GM12878 (cell line): Measurements from ENCODE around the gene SPSB3. TPM values are rescaled to one million over a fixed set of nuclear protein-coding genes. Genes with fewer than 3 reads are reported as not detected.

Experiments used
- ATAC-seq: fragments of 200-7000 bp; cut with Tn5 transposase; 3 replicates; pipeline ENCODE4 v1.9.1; 2020; ENCODE audit warnings: mild to moderate bottlenecking, moderate library complexity
- BruUV-seq: library from RNA; stranded (reverse); fragments of 400-500 nt; replicated peaks from 2 replicates; lab custom pipeline; 2021; lab: Mats Ljungman, UMichigan
- CTCF ChIA-PET: fragments of 300-600 bp; sonication (Branson Sonifier 250); formaldehyde crosslinking; extraction: SDS; loops from one replicate; lab custom pipeline; 2021; ENCODE audit warnings: inconsistent platforms; lab: Yijun Ruan, JAX
- POLR2A ChIA-PET: fragments of 350-600 bp; formaldehyde crosslinking; extraction: SDS; loops from one replicate; lab custom pipeline; 2021; ENCODE audit warnings: inconsistent platforms; lab: Charles Lee
- RAD21 ChIA-PET: fragments of 300-600 bp; sonication (Branson Sonifier 250); formaldehyde crosslinking; loops from one replicate; lab custom pipeline; 2023; ENCODE audit warnings: antibody characterized with exemption; ENCODE audit not compliant: unreplicated experiment; lab: Charles Lee
- SMC1A ChIA-PET: fragments of 300-600 bp; sonication (Branson Sonifier 250); formaldehyde crosslinking; loops from one replicate; lab custom pipeline; 2023; ENCODE audit not compliant: unreplicated experiment, uncharacterized antibody; lab: Charles Lee
- DNase-seq: peaks from one replicate; pipeline ENCODE4 v3.0.0-alpha.2; 2011; ENCODE audit warnings: low read depth, low spot score
- FAIRE-seq: peaks from 3 replicates; lab custom pipeline; 2011; peaks lifted over from hg19 to GRCh38; lab: Jason Lieb, UNC
- H2AFZ ChIP-seq: 2 replicates; pipeline ENCODE4 v1.6.0; 2011; ENCODE audit warnings: low read depth, low read length, control low read depth; ENCODE audit not compliant: control insufficient read depth
- H3K27ac ChIP-seq: 2 replicates; pipeline ENCODE4 v1.5.1; 2011; ENCODE audit warnings: control low read depth; ENCODE audit not compliant: control insufficient read depth, insufficient read depth
- H3K27me3 ChIP-seq, 2 experiments: replicated peaks in 1 of 2; 2 replicates each; pipeline versions ENCODE4 v1.6.0 to v1.6.1; 2011; ENCODE audit warnings: low read length in 1 of 2; ENCODE audit not compliant: control insufficient read depth in 2 of 2, insufficient read depth in 2 of 2
- H3K36me3 ChIP-seq, 2 experiments: 2 replicates each; pipeline ENCODE4 v1.5.1; 2011; ENCODE audit warnings: low read length in 1 of 2; ENCODE audit not compliant: control insufficient read depth in 2 of 2, insufficient read depth in 2 of 2
- H3K4me1 ChIP-seq: 2 replicates; pipeline ENCODE4 v1.6.1; 2011; ENCODE audit warnings: mild to moderate bottlenecking, low read length, moderate library complexity, mixed read lengths; ENCODE audit not compliant: control insufficient read depth, insufficient read depth
- H3K4me2 ChIP-seq: 2 replicates; pipeline ENCODE4 v1.6.0; 2011; ENCODE audit warnings: control low read depth; ENCODE audit not compliant: control insufficient read depth, insufficient read depth
- H3K4me3 ChIP-seq: fragments of 200-600 bp; sonication (generic); 2 replicates; pipeline ENCODE4 v1.5.1; 2016
- H3K79me2 ChIP-seq: 2 replicates; pipeline ENCODE4 v1.6.0; 2011; ENCODE audit warnings: low read length; ENCODE audit not compliant: control insufficient read depth, insufficient read depth
- H3K9ac ChIP-seq: 2 replicates; pipeline ENCODE4 v1.8.0; 2011; ENCODE audit warnings: low read length, control low read depth, mixed read lengths; ENCODE audit not compliant: control insufficient read depth, insufficient read depth
- H3K9me3 ChIP-seq: replicated peaks from 3 replicates; pipeline ENCODE4 v1.5.1; 2011; ENCODE audit warnings: mild to moderate bottlenecking, low read length; ENCODE audit not compliant: control insufficient read depth, insufficient read depth
- H4K20me1 ChIP-seq: 2 replicates; pipeline ENCODE4 v1.6.0; 2011; ENCODE audit not compliant: control insufficient read depth, insufficient read depth
- E4F1 ChIP-seq: fragments of 450-650 bp; IDR thresholded peaks from 2 replicates; pipeline ENCODE4 v1.6.1; 2018; ENCODE audit warnings: borderline replicate concordance, mild to moderate bottlenecking; ENCODE audit not compliant: partially characterized antibody
- EGR1 ChIP-seq, 2 experiments: IDR thresholded peaks; 1 replicate in 1 of 2; 2 replicates in 1 of 2; pipeline ENCODE4 v1.6.1; 2011 to 2012; ENCODE audit warnings: low read depth in 2 of 2, low read length in 2 of 2, borderline replicate concordance in 1 of 2, mild to moderate bottlenecking in 1 of 2, moderate library complexity in 1 of 2
- GABPA ChIP-seq: IDR thresholded peaks from 2 replicates; pipeline ENCODE4 v1.6.1; 2014; ENCODE audit warnings: antibody characterized with exemption, low read depth, mild to moderate bottlenecking, inconsistent platforms
- KLF5 ChIP-seq: fragments of 450-650 bp; IDR thresholded peaks from 2 replicates; pipeline ENCODE4 v1.6.1; 2014; ENCODE audit warnings: mild to moderate bottlenecking; ENCODE audit not compliant: partially characterized antibody
- MTA3 ChIP-seq: IDR thresholded peaks from 2 replicates; pipeline ENCODE4 v1.6.1; 2012; ENCODE audit warnings: low read length, inconsistent platforms, borderline replicate concordance
- NFYA ChIP-seq: IDR thresholded peaks from 2 replicates; pipeline ENCODE4 v1.6.1; 2011; ENCODE audit warnings: low read depth, mild to moderate bottlenecking, low read length, improper control_type of control experiment, borderline replicate concordance
- PML ChIP-seq: IDR thresholded peaks from 2 replicates; pipeline ENCODE4 v1.6.1; 2012; ENCODE audit warnings: low read length, inconsistent platforms
- POLR2AphosphoS5 ChIP-seq: IDR thresholded peaks from 2 replicates; pipeline ENCODE4 v1.6.1; 2011; ENCODE audit warnings: mild to moderate bottlenecking, low read length, inconsistent platforms
- SMAD1 ChIP-seq: fragments of 450-650 bp; IDR thresholded peaks from 2 replicates; pipeline ENCODE4 v1.6.1; 2018; ENCODE audit warnings: mild to moderate bottlenecking, low read depth; ENCODE audit not compliant: partially characterized antibody
- SMC3 ChIP-seq: IDR thresholded peaks from 2 replicates; pipeline ENCODE4 v1.6.1; 2011; ENCODE audit warnings: low read length, improper control_type of control experiment, borderline replicate concordance
- SREBF2 ChIP-seq: IDR thresholded peaks from 2 replicates; pipeline ENCODE4 v1.6.1; 2012; ENCODE audit warnings: mild to moderate bottlenecking, low read length
- TCF12 ChIP-seq: IDR thresholded peaks from 2 replicates; pipeline ENCODE4 v1.6.1; 2011; ENCODE audit warnings: low read depth, mild to moderate bottlenecking, low read length
- ZNF24 ChIP-seq: fragments of 450-650 bp; IDR thresholded peaks from 2 replicates; pipeline ENCODE4 v1.6.1; 2017; ENCODE audit warnings: antibody characterized with exemption, mild to moderate bottlenecking
- WGBS: methylation state at CpG from one replicate; pipeline ENCODE4 v1.1.6; 2016; ENCODE audit warnings: low lambda C conversion rate; ENCODE audit not compliant: insufficient replicate concordance, insufficient coverage; ENCODE audit errors: missing lambda C conversion rate; 5-methylcytosine and 5-hydroxymethylcytosine counted together
- in situ Hi-C: fragments of 300-500 bp; cut with MboI; formaldehyde crosslinking; loops from 9 replicates; pipeline ENCODE4 v1.14.3; 2018; ENCODE audit warnings: mixed read lengths
- intact Hi-C: fragments of 100-400 bp; cut with micrococcal nuclease; formaldehyde crosslinking; loops from one replicate; pipeline ENCODE4 v1.14.2; 2022; ENCODE audit not compliant: unreplicated experiment
- polyA plus RNA-seq, 11 experiments: library from polyadenylated mRNA; depleted of rRNA in 4 of 11; unstranded in 6 of 11; stranded (reverse) in 5 of 11; fragments of >200 nt; fragmentation: Nextera tagmentation in 4 of 11; fragmentation: Illumina TruSeq in 1 of 11; extraction: Ambion mirVana in 4 of 11; extraction: Trizol in 1 of 11; gene quantifications; 1 replicate in 1 of 11; 2 replicates in 10 of 11; pipeline versions ENCODE4 v1.2.1 to v1.2.3, GENCODE V29; 2011 to 2016; ENCODE audit warnings: inconsistent platforms in 2 of 11, missing spikeins in 2 of 11, low read depth in 1 of 11
- total RNA-seq, 4 experiments: library from RNA; depleted of rRNA in 3 of 4; stranded (reverse); fragments of >200 nt in 3 of 4; fragmentation: Illumina TruSeq in 1 of 4; extraction: Trizol in 1 of 4; gene quantifications; 2 replicates each; pipeline versions ENCODE4 v1.2.1 to v1.2.3, GENCODE V29; 2013 to 2021
- TF ChIP-seq, protein P1 (sequence below): fragments of 450-650 bp; IDR thresholded peaks from 2 replicates; pipeline ENCODE4 v1.6.1; 2017; ENCODE audit warnings: antibody characterized with exemption, mild to moderate bottlenecking, moderate library complexity
- TF ChIP-seq, protein P2 (sequence below): fragments of 450-650 bp; IDR thresholded peaks from 2 replicates; pipeline ENCODE4 v1.6.1; 2017; ENCODE audit warnings: mild to moderate bottlenecking, moderate library complexity

Gene SPSB3
- total and polyA plus RNA-seq, 10 of the 15 experiments (the other 5 are each of a cell fraction or from before 2014, with no cell fraction given) = 0.31 to 26.9 (median 14.0) TPM

DNA sequence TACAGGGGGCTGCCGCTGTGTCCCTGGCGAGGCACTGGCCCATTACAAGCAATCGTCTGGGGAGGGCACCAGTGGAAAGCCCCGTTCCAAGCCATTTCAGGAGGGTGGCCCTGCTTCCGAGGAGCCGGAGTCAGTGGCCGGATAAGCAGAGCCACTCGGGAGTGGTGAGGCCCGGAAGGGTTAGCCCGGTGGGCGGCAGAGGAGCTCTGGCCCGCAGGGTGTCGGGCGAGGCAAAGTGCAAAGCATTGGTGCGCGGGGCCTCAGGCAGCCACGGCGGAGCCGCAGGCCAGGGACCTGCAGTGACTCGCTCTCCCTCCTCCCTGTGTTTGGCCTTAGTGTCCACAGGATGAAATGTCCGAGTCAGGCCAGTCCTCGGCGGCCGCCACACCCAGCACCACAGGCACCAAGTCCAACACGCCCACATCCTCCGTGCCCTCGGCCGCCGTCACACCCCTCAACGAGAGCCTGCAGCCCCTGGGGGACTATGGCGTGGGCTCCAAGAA is 35.6 kb downstream of the SPSB3 start:
- SMC1A ChIA-PET = no interaction called here
- RAD21 ChIA-PET = no interaction called here
- intact Hi-C loops (no loop called here), in situ Hi-C loops (no loop called here)
- Histone ChIP-seq H4K20me1 (no peaks in the 10 kb centered on the region), H3K9me3 (no peaks in the 10 kb centered on the region), H3K36me3 (peaks cover 7 to 13% of the 10 kb centered on the region in 2 experiments), H3K79me2 (no peaks in the 10 kb centered on the region), H3K27me3 (no peaks in the 10 kb centered on the region), H3K27ac (no peak overlapping the region), H2AFZ (no peak overlapping the region), H3K4me2 (no peak overlapping the region), H3K9ac (no peak overlapping the region), H3K4me3 (no peak overlapping the region), H3K4me1 (no peaks in the 10 kb centered on the region)
- POLR2A ChIA-PET = no interaction called here
- FAIRE-seq (no peak), DNase-seq (no peak), ATAC-seq (no peak)
- BruUV-seq = no TSS peak
- CTCF ChIA-PET = no interaction called here
- WGBS = 98% methylated on average over 30 of the region's 31 CpGs
- TF ChIP-seq E4F1 (no peak), POLR2AphosphoS5 (no peak), TCF12 (no peak), KLF5 (no peak), GABPA (no peak), SMAD1 (no peak), SMC3 (no peak), EGR1 (IDR thresholded peaks at IDR 0.05; ENCODE audit: borderline replicate concordance in 1 of 2, low read depth in 2 of 2, low read length in 2 of 2) (no peak), PML (no peak), ZNF24 (no peak), SREBF2 (no peak), NFYA (no peak), MTA3 (no peak)
- TF ChIP-seq, protein P1, sequence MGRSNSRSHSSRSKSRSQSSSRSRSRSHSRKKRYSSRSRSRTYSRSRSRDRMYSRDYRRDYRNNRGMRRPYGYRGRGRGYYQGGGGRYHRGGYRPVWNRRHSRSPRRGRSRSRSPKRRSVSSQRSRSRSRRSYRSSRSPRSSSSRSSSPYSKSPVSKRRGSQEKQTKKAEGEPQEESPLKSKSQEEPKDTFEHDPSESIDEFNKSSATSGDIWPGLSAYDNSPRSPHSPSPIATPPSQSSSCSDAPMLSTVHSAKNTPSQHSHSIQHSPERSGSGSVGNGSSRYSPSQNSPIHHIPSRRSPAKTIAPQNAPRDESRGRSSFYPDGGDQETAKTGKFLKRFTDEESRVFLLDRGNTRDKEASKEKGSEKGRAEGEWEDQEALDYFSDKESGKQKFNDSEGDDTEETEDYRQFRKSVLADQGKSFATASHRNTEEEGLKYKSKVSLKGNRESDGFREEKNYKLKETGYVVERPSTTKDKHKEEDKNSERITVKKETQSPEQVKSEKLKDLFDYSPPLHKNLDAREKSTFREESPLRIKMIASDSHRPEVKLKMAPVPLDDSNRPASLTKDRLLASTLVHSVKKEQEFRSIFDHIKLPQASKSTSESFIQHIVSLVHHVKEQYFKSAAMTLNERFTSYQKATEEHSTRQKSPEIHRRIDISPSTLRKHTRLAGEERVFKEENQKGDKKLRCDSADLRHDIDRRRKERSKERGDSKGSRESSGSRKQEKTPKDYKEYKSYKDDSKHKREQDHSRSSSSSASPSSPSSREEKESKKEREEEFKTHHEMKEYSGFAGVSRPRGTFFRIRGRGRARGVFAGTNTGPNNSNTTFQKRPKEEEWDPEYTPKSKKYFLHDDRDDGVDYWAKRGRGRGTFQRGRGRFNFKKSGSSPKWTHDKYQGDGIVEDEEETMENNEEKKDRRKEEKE = no peak
- TF ChIP-seq, protein P2, sequence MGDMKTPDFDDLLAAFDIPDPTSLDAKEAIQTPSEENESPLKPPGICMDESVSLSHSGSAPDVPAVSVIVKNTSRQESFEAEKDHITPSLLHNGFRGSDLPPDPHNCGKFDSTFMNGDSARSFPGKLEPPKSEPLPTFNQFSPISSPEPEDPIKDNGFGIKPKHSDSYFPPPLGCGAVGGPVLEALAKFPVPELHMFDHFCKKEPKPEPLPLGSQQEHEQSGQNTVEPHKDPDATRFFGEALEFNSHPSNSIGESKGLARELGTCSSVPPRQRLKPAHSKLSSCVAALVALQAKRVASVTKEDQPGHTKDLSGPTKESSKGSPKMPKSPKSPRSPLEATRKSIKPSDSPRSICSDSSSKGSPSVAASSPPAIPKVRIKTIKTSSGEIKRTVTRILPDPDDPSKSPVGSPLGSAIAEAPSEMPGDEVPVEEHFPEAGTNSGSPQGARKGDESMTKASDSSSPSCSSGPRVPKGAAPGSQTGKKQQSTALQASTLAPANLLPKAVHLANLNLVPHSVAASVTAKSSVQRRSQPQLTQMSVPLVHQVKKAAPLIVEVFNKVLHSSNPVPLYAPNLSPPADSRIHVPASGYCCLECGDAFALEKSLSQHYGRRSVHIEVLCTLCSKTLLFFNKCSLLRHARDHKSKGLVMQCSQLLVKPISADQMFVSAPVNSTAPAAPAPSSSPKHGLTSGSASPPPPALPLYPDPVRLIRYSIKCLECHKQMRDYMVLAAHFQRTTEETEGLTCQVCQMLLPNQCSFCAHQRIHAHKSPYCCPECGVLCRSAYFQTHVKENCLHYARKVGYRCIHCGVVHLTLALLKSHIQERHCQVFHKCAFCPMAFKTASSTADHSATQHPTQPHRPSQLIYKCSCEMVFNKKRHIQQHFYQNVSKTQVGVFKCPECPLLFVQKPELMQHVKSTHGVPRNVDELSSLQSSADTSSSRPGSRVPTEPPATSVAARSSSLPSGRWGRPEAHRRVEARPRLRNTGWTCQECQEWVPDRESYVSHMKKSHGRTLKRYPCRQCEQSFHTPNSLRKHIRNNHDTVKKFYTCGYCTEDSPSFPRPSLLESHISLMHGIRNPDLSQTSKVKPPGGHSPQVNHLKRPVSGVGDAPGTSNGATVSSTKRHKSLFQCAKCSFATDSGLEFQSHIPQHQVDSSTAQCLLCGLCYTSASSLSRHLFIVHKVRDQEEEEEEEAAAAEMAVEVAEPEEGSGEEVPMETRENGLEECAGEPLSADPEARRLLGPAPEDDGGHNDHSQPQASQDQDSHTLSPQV = no peak
